ENCODE measurements around the gene TNFAIP8L2. TPM values are rescaled to one million over a fixed set of nuclear protein-coding genes. Genes with fewer than 3 reads are reported as not detected.

Gene TNFAIP8L2
- total and polyA plus RNA-seq, 2 donors (not counting 3 experiments of a cell fraction or from before 2014, with no cell fraction given) = 0.06 TPM; not detected in 1

DNA sequence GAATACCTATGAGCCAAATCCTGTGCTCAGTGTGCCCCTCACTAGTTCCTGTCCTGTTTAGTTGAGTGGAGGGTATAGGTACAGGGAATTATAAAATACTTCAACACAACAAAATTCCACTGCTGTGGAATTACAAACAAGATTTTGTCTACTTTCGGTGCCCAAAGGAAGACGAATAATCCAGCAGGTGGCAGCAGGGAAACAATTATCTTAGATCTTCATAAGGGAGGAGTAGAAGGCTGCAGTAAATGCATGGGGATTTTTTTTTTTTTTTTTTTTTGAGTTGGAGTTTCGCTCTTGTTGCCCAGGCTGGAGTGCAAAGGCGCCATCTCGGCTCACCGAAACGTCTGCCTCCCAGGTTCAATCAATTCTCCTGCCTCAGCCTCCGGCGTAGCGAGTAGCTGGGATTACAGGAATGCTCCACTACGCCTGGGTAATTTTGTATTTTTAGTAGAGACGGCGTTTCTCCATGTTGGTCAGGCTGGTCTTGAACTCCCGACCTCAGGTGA, 39.9 kb downstream of the TNFAIP8L2 start:
- CTCF ChIA-PET = interaction anchor here (0.9 to 3.2 kb wide), 8 partner anchors 32 to 145 kb away, joined by 3 to 45 read pairs (median 4); partner anchors contain the start of gene CDC42SE1
- peak overlapping the region; percentile 47 for H3K9ac ChIP-seq (replicated peaks; ENCODE audit: extremely low read depth, insufficient read depth, low read length)
- H3K4me3 ChIP-seq (replicated peaks in 1 of 3; ENCODE audit: insufficient read depth in 1 of 3, low read depth in 1 of 3, low read length in 3 of 3) = peak overlapping the region in 1 of 3 experiments; percentile 27
- peaks cover 2% of the 10 kb centered on the region for H4K20me1 ChIP-seq (replicated peaks; ENCODE audit: control insufficient read depth, extremely low read depth, insufficient read depth, low read length)
- H3K4me1 ChIP-seq (ENCODE audit: control insufficient read depth, extremely low read depth, insufficient read depth, low read length) = peaks cover 19% of the 10 kb centered on the region
- FAIRE-seq (peak; percentile 79), DNase-seq (ENCODE audit: low read depth, low spot score) (peak; percentile 86)
- no peaks in the 10 kb centered on the region for H3K9me3 ChIP-seq (replicated peaks; ENCODE audit: control insufficient read depth, insufficient read depth, low read length)
- H3K79me2 ChIP-seq (ENCODE audit: control insufficient read depth, insufficient read depth, low read length) = peaks cover 26% of the 10 kb centered on the region
- intact Hi-C loops (cut with micrococcal nuclease) (loop anchor here (1.0 to 10.0 kb wide), 4 partner anchors 55 to 962 kb away; partner anchors contain the start of genes ANP32E and PI4KB), dilution Hi-C loops (cut with MboI; ENCODE audit: extremely low pct_ligation_motif_present, low sequenced_read_pairs) (no loop called here)
- no peaks in the 10 kb centered on the region for H3K27me3 ChIP-seq (ENCODE audit: control insufficient read depth in 2 of 2, insufficient read depth in 2 of 2, low read length in 2 of 2)
- peak overlapping the region; percentile 38 for H3K27ac ChIP-seq (ENCODE audit: insufficient read depth, low read depth, low read length)
- H3K4me2 ChIP-seq (ENCODE audit: insufficient read depth, low read length) = peak overlapping the region; percentile 48
- POLR2A ChIA-PET = no interaction called here
- H3K9me1 ChIP-seq (replicated peaks; ENCODE audit: control insufficient read depth, extremely low read depth, insufficient read depth, low read length) = no peaks in the 10 kb centered on the region
- no TSS peak for BruUV-seq (replicated peaks)
- TF ChIP-seq POLR2AphosphoS5 (IDR thresholded peaks at IDR 0.05; ENCODE audit: insufficient read depth, low read depth, low read length) = no peak
- peak; percentile 35 to 42 for TF ChIP-seq CTCF (IDR thresholded peaks at IDR 0.05; ENCODE audit: extremely low read depth in 1 of 2, insufficient read depth in 1 of 2, low read depth in 1 of 2, low read length in 2 of 2)
- TF ChIP-seq MYC (IDR thresholded peaks at IDR 0.05; ENCODE audit: low read depth, low read length) = no peak
- peak overlapping the region; percentile 1 for H2AFZ ChIP-seq (ENCODE audit: low read depth, low read length)
- no peaks in the 10 kb centered on the region for H3K36me3 ChIP-seq (ENCODE audit: control insufficient read depth in 2 of 2, extremely low read depth in 1 of 2, insufficient read depth in 2 of 2, low read length in 2 of 2)

GRCh38 chr1:151197863-151198253, 41.4 kb downstream of the TNFAIP8L2 start:
- peaks cover 25% of the 10 kb centered on the region for H3K4me1 ChIP-seq (ENCODE audit: control insufficient read depth, extremely low read depth, insufficient read depth, low read length)
- DNase-seq (ENCODE audit: low read depth, low spot score) (no peak), FAIRE-seq (peak; percentile 21)
- peak overlapping the region; percentile 40 for H3K9ac ChIP-seq (replicated peaks; ENCODE audit: extremely low read depth, insufficient read depth, low read length)
- peak overlapping the region; percentile 82 for H3K27ac ChIP-seq (ENCODE audit: insufficient read depth, low read depth, low read length)
- no peaks in the 10 kb centered on the region for H3K9me1 ChIP-seq (replicated peaks; ENCODE audit: control insufficient read depth, extremely low read depth, insufficient read depth, low read length)
- no peaks in the 10 kb centered on the region for H3K27me3 ChIP-seq (ENCODE audit: control insufficient read depth in 2 of 2, insufficient read depth in 2 of 2, low read length in 2 of 2)
- peak overlapping the region in 2 of 3 experiments; percentile 86 to 96 for H3K4me3 ChIP-seq (replicated peaks in 1 of 3; ENCODE audit: insufficient read depth in 1 of 3, low read depth in 1 of 3, low read length in 3 of 3)
- ChIA-PET POLR2A (no interaction called here), CTCF (no interaction called here)
- TF ChIP-seq JUN (IDR thresholded peaks at IDR 0.05; ENCODE audit: borderline replicate concordance, insufficient read depth, insufficient read length, low read depth) (peak; percentile 1), GATA2 (IDR thresholded peaks at IDR 0.05; ENCODE audit: insufficient read depth, insufficient read length, low read depth, low read length) (no peak), MAX (IDR thresholded peaks at IDR 0.05; ENCODE audit: insufficient read depth, insufficient read length) (no peak)
- peaks cover 8% of the 10 kb centered on the region for H4K20me1 ChIP-seq (replicated peaks; ENCODE audit: control insufficient read depth, extremely low read depth, insufficient read depth, low read length)
- intact Hi-C loops (cut with micrococcal nuclease) = loop anchor here (1.0 to 10.0 kb wide), 5 partner anchors 8 to 963 kb away; partner anchors contain the start of genes ANP32E, PI4KB, SCNM1 and VPS72
- no peaks in the 10 kb centered on the region for H3K9me3 ChIP-seq (replicated peaks; ENCODE audit: control insufficient read depth, insufficient read depth, low read length)
- dilution Hi-C loops (cut with MboI; ENCODE audit: extremely low pct_ligation_motif_present, low sequenced_read_pairs) = no loop called here
- no peaks in the 10 kb centered on the region for H3K36me3 ChIP-seq (ENCODE audit: control insufficient read depth in 2 of 2, extremely low read depth in 1 of 2, insufficient read depth in 2 of 2, low read length in 2 of 2)
- BruUV-seq (replicated peaks) = TSS peak; percentile 5
- peak overlapping the region; percentile 60 for H2AFZ ChIP-seq (ENCODE audit: low read depth, low read length)
- H3K4me2 ChIP-seq (ENCODE audit: insufficient read depth, low read length) = peak overlapping the region; percentile 76
- peaks cover 41% of the 10 kb centered on the region for H3K79me2 ChIP-seq (ENCODE audit: control insufficient read depth, insufficient read depth, low read length)
